NCI-H510A treated with DMSO at 0.1 percent for 48 hours (cell line): ENCODE measurements around the gene HEPACAM2.

Experiments used
- DNase-seq: peaks from one replicate; lab custom pipeline; 2025; lab: John Stamatoyannopoulos, UW

HEPACAM2 gene

DNA sequence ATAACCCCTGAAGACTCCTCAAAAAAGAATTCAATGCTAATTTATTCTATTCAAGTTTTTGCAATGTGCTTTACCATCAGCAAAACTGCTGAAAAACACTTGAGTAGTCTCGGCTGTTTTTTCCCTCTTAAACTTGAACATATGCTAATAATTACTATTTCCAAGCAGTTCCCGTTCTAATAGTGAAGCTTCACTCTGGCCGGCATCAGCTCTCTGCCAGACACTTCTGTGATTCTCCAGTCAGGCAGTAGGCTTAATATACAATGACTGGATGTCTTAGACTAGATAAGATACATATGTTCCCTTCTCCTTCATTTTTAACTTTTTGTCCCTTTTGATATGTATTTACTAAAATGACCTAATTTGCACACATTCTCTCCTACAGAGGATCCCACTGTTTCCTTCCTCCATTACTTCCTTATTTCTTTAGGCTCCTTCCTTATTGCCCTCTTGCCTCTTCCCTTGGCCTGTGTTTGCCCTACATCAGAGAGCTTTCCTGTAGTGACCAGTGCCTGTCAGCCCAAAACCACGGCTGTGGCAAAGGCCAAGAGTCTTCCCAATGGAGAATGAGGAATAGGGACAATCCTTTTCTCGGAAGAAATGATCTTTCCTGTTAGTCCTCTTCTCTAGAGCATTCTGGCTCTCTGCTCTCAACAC is 23.5 kb downstream of the HEPACAM2 start:
- no peak for DNase-seq

DNA sequence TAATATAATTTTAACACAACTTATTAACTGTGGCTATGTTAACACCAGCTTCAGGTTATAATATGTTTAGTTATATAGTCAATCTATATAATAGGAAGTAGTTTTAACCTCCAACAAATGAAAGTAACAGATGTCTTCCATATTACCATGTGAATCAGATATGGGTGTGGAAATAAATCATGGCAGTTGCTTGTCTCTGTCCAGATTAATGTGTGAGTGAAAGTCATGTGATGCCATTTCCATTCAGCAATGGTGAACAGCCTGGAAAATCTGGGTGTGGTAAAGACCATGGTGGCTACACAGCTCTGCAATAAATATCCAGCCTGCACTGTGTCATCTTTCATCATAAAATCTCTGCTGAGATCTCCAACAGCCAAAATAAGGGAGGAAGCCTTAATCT is 27.8 kb downstream of the HEPACAM2 start:
- no peak for DNase-seq

DNA sequence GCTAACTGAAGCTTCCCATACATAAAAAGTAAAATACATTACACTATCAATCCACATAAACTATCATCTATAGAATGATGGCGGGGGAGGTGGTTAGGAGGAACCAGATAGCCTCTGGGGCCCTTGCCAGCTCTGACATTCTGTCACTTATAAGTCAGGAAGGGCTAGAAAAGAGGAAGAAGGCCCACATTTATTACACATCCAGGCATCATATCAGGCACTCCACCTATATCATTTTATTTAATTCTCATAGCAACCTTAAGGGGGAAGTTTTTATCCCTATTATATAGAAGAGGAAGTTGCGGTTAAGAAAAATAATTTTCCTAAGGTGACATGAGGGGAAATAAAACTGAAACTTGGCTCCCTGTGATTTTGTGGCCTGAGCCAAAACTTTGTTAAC is 29.9 kb downstream of the HEPACAM2 start:
- no peak for DNase-seq

DNA sequence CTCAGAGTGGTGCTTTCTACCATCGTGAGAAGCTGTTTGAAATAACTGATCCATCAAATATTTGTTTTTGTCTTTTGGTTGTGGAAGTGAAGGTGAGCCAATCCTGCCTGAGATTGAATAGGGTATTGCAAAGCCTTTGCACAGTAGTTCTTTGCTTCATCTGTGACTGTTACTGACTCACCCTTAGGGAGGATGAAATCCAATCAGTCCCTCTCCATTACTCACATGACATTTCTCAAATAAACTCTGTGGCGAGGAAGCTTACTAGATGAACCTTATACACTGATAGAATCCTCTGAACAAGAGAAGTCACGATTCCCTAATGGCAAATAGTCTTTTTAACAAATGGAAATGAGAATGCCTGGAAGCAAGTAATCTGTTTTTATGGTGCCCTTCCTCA is 31.9 kb downstream of the HEPACAM2 start:
- DNase-seq, result no peak

DNA sequence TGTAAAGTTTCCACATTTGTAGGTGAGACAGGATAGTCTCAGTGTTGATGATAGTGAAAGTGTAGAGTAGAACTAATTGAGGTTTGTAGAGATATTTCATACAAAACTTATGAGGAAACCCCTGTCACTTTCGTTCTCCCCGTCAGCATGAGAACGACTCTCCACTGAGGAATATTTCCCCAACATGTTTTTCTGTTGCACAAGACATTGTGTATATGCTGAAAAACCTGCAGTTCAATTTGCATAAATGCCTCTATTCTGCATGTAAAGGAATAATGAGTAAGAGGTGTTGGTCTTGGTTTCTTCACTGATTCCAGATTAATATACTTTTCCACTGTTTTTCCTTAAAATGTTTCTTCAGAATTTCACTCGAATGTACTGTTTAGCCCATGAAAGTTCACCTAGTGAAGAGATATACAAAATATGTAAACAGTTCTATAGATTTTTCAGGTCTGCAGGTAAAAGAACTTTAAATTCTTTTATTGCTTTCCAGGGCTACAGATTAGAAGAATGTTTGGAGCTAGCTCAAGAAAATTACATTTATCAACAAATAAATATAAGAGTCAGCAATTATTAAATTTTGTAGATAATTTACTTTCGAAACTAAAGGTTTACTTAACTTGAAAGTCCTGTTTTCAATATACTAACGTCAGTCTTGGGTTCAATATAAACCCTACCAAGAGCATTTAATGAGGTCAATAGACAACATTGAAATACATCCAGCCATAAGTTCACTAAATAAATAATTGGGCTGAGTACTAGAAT is 37.2 kb downstream of the HEPACAM2 start:
- DNase-seq, result no peak

DNA sequence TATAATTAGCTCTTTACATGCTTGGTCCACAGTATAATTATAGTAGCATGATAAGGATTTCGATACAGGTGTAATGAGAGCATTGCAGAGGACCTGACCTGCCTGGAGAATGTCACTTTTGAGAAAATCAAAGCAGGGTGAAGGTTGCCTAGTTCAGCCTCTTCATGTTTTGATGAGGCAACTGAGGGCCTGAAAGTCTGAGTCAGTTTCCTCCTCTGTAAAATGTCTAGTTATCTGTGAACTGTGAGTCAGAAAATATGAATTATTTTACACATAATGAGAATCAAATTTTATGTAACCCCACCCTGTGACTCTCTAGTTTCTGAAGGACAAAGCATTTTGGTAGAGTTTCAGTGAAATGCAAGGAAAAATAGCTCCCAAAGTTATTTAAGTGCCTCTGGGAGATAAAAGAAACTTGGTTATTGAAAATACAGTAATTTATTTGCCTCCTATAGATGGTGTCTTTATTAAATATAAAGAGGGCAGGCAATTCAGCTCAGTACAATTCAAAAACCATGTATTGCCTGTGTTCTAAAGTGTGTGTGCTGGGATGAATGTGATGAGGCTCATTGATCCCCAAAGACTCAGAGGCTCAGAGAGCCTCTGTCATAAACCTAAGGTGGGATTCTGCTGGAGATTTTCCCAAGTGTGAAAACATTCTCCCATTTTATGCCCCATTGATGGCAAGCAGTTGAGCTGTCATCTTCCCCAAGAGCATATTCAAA is 40.8 kb downstream of the HEPACAM2 start:
- no peak for DNase-seq

DNA sequence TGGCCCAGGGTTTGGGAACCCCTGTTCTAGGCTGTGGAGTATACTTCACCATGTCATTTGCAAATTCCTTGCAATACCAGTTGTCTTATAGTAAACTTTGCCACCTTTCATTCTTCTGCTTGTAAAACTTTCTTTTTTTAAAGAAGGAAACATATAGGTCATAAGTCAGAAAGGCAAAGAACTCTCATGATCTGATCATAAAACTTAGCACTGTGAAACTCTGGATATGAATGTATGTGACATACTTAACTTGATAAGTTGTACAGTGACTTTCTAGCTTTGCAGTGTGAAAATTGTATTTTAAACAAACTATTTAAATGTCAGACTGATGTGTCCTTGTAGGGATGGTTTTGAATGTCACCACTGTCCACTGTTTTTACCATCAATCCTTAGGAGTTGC is 47.1 kb downstream of the HEPACAM2 start:
- no peak for DNase-seq

DNA sequence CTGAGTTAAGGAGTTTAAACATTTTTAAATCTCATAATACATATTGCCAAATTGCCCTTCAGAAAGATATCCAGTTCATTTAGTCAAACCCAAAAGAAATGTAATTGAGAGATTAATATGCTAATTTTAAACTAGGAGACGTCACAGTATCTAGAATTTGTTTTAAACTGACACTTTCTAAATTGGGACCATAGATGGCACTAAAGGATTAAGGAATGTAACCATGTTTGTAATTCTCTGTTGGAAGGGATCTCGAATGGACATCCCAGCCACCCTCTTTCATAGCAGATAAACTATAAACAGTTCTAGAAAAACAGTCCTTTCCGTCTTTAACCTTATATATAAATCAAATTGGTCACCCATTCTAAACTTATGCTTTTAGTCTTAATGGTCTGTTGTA is 48.1 kb downstream of the HEPACAM2 start:
- DNase-seq, result peak; percentile 20

DNA sequence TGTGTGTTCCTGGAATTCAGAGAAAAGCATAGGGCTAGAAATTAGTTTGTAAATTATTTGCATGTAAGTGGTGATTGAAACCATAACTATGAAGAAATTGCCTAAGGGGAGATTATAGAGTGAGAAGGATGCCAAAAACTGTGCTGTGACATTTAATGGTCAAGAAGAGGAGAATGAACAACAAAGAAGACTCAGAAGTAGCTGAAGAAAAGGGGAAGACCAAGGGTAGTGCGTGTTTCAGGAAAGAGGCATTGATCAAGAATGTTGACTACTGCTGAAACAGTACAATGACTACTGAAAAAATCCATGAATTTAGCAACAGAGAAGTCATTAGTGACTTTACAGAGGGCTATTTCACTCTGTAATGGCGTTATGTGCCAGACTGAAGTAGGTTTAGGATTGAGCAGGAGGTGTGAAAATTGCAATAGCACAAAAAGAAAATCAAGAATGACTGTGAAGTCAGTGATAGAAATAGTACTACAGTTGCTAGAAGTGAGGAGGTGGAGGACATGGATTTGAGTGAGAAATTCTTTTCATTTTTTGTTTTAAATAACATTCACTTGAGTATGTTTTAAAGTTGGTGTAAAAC is 49.2 kb downstream of the HEPACAM2 start:
- no peak for DNase-seq

DNA sequence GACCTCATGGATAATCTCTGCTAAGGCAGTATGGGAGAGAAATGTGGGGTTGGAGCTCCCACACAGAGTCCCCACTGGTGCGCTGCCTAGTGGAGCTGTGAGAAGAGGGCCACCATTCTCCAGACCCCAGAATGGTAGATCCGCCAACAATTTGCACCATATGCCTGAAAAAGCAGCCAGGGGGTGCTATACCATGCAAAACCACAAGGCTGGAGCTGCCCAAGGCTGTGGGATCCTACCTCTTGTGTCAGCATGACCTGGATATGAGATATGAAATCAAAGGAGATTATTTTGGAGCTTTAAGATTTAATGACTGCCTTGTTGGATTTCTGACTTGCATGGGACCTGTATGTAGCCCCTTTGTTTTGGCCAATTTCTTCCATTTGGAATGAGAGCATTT is 51.0 kb downstream of the HEPACAM2 start:
- no peak for DNase-seq

DNA sequence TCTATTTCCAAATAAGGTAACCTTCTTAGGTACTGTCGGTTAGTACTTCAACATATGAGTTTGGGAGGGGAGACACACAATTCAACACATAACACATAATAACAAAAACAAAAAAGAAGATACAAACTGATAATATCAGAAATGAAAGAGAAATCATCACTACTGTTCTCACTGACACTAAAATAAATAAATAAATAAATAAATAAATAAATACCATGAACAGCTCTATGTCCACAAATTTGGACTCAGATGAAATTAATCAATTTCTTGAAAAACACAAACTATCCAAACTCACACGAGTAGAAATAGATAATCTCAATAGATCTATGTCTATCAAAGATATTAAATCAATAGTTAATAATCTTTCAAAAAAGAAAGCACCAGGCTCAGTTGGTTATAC is 53.6 kb downstream of the HEPACAM2 start:
- DNase-seq, result no peak

DNA sequence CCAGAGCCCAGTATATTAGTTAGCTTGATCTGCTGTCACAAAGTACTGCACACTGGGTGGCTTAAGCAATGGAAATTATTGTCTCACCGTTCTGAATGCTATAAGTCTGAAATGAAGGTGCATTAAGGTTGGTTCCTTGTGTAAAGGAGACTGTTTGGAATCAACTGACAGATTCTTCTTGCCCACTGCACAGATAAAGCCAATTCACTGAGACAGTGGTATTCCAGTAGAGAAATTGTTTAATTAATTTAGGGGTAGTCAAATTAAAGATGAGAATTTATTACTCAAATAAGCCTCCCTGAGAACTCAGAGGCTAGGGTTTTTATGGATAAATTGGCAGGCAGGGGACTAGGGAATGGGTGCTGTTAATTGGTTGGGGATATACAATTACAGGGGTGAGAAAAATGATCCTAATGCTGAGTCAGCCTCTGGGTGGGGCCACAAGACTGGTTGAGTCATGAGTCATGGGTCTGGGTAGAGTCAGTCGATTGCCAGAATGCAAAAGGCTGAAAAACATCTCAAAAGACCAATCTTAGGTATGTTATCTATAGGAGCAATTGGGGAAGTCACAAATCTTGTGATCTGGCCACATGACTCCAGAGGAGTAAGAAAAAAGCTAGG is 54.6 kb downstream of the HEPACAM2 start:
- no peak for DNase-seq

DNA sequence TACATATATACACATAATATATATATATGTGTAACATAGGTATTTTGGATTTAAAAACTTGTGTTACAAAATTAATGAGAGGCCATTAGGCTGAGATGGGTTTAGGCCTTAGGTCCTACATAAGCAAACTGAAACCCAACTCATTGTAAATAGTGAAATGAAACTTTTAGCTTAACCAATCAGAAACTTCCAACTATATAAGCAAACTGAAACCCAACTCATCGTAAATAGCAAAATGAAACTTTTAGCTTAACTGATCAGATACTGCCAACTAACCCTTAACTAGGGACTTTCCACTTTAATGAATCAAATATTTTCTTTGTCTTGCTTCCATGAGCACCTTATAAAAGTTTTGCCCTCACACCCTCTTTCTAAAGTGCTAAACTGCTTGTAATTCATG is 60.8 kb downstream of the HEPACAM2 start:
- DNase-seq, result no peak

DNA sequence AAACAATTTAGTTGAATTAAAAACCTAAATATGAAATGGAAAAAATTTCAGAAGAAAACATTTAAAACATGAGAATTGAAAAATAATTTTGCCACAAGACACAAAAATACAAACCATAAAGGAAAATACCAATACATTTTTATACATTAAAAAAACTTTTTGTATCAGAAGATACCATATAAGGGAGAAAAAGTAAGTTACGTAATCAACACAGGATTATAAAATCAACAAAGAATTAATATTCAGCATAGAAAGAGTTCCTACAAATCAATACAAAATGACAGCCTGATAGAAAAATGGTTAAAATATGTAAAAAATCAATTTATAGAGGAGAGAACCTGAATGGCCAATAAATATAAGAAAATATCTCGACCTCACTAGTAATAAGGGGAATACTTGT is 61.5 kb downstream of the HEPACAM2 start:
- no peak for DNase-seq

DNA sequence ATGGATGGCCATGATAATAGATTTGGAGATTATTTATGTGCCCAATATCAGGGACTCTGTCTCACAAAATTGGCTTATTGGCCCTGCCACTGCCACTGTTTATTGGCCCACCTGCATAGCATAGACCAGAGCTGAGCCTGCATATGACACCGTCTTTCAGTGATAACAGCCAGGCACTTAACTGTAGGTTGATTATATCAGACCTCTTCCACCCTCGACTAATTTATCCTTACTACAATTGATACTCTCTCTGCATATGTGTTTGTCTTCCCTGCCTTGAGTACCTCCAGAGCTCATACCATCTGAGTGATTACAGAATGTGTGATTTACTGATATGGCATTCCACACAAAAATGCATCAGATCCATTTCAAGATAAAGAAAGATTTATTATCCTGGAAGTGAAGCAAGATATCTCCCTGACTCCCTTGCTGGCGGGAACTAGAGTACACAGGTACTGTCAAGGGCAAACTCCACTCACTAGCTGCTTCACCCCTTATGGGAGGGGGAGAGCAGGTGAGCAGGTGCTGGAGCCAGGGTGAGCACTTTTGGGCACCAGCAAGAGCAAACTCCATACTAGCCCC is 65.0 kb downstream of the HEPACAM2 start:
- DNase-seq, result no peak

DNA sequence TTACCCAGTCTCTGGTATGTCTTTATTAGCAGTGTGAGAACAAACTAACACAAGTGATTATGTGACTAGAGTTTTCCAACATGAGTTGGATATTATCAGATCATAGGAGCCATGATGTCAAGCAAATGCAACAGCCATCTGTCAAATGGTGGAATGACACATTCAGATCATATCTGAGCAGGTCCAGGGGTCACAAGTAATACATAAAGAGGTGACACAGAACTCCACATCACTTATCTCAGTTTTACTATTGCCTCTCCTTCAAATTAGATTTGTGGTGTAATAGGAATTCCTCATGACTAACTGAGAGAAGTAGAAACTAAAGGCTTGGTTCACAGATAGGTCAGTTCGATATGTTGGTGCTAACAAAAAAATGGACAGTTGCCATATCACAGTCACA is 65.9 kb downstream of the HEPACAM2 start:
- no peak for DNase-seq

DNA sequence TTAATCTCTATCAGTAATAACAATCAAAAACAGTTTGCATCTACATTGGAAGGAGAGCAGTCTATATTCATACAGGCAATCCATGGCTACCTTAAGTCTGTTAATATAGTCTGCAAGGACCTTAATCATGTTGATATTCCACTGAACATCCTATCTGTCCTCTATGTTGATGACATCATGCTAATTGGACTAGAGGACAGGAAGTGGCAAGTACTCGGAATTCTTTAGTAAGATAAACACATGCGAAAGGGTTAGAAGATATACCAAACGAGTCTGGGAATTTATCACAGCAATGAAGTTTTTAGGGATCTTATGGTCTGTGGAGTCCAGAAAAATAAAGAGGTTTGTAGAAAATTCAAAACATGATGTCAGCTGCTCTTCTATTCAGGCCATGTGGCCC is 66.8 kb downstream of the HEPACAM2 start:
- no peak for DNase-seq

DNA sequence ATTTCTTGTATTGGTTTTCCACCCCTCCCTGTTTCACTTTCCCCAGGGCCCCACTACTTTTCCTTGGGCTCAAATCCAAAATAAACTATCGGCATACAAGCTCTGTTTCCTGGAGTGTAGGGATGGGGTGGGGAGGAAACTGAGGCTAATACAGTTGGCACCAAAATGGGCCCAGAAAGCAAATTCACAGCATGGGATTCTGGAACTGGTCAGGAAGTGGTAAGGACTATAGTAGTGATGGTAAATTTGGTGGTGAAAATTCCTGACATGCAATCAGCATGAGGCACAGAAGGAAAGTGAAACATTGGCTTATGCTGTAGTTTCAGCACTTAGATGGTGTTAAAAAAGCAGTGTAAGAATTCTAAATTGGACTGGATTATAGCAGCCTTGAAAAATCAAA is 69.4 kb downstream of the HEPACAM2 start:
- no peak for DNase-seq

DNA sequence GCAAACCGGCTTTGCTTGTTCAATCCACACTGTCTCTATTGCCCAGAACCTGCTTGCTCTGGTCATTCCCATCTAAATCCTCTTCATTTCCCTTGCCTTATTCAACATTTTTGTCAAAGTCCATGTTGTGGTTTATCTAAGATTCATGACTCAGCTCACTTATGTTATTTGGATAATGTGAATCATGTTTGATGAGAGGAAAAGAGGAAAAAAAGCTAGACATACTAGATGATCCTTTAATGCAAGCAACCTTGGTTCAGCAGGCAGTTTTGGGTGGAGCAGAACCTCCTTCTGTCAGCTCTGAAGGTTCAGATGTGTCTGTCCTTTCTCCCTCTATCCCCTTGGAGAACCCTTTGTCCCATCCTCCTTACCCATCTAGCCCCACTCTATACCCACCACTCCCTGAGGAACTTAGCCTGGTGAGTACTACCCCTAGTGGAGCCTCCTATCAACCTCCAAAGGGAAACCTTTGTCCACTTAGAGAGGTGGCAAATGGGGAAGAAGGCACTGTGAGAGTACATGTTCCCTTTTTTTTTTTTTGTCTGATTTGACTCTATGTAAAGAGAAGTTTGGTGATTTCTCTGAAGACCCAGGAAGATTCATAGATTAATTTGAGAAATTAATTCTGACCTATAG is 76.0 kb downstream of the HEPACAM2 start:
- DNase-seq, result no peak

DNA sequence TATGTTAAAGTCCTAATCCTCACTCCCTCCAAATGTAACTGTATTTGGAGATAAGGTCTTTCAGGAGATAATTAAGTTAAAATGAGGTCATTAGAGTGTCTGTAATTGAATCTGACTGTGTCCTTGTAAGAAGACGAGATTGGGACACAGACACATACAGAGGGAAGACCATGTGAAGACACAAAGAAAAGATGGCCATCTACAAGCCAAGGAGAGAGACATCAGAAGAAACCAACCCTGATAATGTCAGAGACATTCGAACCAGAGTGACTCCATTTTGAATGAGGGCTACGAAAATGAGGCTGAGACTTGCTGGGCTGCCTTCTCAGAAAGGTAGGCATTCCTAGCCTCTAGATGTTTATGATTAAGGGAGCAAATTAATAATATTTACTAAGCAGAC is 77.5 kb downstream of the HEPACAM2 start:
- DNase-seq, result no peak

DNA sequence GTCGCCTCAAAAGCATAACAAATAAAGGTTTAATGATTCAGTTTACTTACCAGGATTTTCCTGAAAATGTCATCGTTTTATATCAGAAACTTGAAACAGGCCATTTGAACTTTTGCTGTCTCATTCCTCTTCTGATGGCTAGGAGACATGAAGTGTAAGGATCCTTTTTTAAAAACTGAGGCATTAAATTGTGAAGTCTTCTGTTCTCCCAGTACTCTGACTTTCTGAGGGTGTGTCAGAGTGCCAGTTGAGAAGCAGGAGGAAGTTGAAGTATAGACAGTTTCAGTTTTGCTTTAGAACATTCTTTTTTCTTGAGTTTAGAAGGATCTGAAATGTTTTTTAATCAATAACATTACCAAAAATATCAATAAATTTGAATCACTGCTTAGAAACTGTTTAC is 78.1 kb downstream of the HEPACAM2 start, which contains the start of gene SAMD9L:
SAMD9L (minus strand) TSS at position 242 of the 400 bp plus-strand sequence. CDS start 12,414 bp downstream, outside the sequence.
- no peak for DNase-seq
